Thoracic aorta (tissue), 2 donors: ENCODE measurements around the gene LMNTD2. TPM values are rescaled to one million over a fixed set of nuclear protein-coding genes. Genes with fewer than 3 reads are reported as not detected.
A peak's percentile ranks its signal among the peaks of the same experiment; 100 is the strongest.

ENCODE experiments used
- ATAC-seq: fragments of 150-250 bp; one replicate; pipeline ENCODE4 v1.8.0; 2017; ENCODE audit warnings: low read depth; ENCODE audit not compliant: insufficient number of reproducible peaks, low FRiP score
- DNase-seq: peaks from one replicate; pipeline ENCODE4 v3.0.0-alpha.2; 2020; ENCODE audit warnings: low spot score
- H3K27ac ChIP-seq, 2 donors: fragments of 200-600 bp; sonication (generic); 1 replicate in 1 of 2; 2 replicates in 1 of 2; pipeline ENCODE4 v1.5.1; 2016; ENCODE audit warnings: mild to moderate bottlenecking in 2 of 2, moderate library complexity in 2 of 2
- H3K27me3 ChIP-seq: fragments of 200-600 bp; sonication (generic); replicated peaks from 2 replicates; pipeline ENCODE4 v1.6.0; 2016; ENCODE audit warnings: mild to moderate bottlenecking; ENCODE audit not compliant: insufficient read depth
- H3K36me3 ChIP-seq: fragments of 200-600 bp; sonication (generic); one replicate; pipeline ENCODE4 v1.5.1; 2016
- H3K4me1 ChIP-seq, 2 donors: fragments of 200-600 bp; sonication (generic); 1 replicate in 1 of 2; 2 replicates in 1 of 2; pipeline versions ENCODE4 v1.5.1 to v1.6.0; 2016; ENCODE audit warnings: low read depth in 2 of 2, mild to moderate bottlenecking in 1 of 2; ENCODE audit not compliant: control insufficient read depth in 1 of 2
- H3K4me3 ChIP-seq: fragments of 200-600 bp; sonication (generic); 2 replicates; pipeline ENCODE4 v1.5.1; 2016; ENCODE audit warnings: mild to moderate bottlenecking
- H3K9me3 ChIP-seq: fragments of 200-600 bp; sonication (generic); 2 replicates; pipeline ENCODE4 v1.5.1; 2016
- total RNA-seq, 2 donors: library from RNA; depleted of rRNA; stranded (reverse); fragments of >200 nt; gene quantifications; one replicate each; pipeline versions ENCODE4 v1.1.0 to v1.2.3, GENCODE V29; 2016
- TF ChIP-seq, protein P1 (sequence below): fragments of 200-600 bp; sonication (generic); IDR thresholded peaks from one replicate; pipeline ENCODE4 v1.5.1; 2019; ENCODE audit warnings: antibody characterized with exemption

LMNTD2 gene
- total RNA-seq, 2 donors from 2014 or later = 1.1 to 2.7 TPM

DNA sequence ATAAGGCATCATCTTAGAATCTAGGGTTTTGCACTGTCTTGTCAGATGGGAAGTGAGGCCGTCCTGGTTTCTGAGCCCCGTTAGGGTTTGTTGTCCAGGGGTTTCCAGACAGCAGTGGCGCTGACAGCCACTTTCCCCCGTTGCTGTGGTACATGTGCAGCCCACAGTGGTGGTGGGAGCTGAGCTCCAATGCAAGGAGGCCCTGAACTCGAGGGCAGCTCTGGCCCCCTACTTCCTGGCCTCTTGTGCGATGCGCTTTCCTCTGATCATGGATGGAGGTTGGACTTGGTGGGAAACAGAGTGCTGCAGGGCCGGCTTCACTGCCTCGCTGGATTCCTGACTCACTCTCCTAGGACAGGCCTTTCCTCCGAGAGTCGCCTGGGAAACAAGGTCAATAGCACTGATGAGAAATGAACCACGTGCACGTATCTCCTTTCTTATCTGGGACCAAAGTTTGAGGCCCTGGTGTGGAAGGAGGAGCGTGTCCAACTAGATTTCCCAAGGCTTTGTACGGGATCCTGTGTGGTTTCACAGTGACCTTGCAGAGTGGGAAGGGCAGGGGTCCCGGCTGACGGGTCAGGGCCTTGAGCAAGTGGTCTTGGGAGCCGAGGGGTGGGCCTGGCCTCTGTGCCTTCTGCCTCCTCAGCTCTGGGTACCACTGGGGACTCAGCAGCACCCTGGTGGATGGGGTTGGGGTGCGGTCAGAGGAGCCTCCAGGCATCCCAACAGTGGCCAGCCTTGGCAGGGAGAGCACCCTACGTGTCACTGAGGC, 19.5 kb upstream of the LMNTD2 start:
- no peaks in the 10 kb centered on the region for H3K9me3 ChIP-seq
- no peak overlapping the region for H3K27ac ChIP-seq
- TF ChIP-seq, protein P1, sequence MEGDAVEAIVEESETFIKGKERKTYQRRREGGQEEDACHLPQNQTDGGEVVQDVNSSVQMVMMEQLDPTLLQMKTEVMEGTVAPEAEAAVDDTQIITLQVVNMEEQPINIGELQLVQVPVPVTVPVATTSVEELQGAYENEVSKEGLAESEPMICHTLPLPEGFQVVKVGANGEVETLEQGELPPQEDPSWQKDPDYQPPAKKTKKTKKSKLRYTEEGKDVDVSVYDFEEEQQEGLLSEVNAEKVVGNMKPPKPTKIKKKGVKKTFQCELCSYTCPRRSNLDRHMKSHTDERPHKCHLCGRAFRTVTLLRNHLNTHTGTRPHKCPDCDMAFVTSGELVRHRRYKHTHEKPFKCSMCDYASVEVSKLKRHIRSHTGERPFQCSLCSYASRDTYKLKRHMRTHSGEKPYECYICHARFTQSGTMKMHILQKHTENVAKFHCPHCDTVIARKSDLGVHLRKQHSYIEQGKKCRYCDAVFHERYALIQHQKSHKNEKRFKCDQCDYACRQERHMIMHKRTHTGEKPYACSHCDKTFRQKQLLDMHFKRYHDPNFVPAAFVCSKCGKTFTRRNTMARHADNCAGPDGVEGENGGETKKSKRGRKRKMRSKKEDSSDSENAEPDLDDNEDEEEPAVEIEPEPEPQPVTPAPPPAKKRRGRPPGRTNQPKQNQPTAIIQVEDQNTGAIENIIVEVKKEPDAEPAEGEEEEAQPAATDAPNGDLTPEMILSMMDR = no peak
- H3K36me3 ChIP-seq = peaks cover 28% of the 10 kb centered on the region
- DNase-seq (no peak), ATAC-seq (no peak)
- no peak overlapping the region for H3K4me3 ChIP-seq
- H3K27me3 ChIP-seq = no peaks in the 10 kb centered on the region
- peaks cover 36 to 39% of the 10 kb centered on the region in 2 donors for H3K4me1 ChIP-seq

DNA sequence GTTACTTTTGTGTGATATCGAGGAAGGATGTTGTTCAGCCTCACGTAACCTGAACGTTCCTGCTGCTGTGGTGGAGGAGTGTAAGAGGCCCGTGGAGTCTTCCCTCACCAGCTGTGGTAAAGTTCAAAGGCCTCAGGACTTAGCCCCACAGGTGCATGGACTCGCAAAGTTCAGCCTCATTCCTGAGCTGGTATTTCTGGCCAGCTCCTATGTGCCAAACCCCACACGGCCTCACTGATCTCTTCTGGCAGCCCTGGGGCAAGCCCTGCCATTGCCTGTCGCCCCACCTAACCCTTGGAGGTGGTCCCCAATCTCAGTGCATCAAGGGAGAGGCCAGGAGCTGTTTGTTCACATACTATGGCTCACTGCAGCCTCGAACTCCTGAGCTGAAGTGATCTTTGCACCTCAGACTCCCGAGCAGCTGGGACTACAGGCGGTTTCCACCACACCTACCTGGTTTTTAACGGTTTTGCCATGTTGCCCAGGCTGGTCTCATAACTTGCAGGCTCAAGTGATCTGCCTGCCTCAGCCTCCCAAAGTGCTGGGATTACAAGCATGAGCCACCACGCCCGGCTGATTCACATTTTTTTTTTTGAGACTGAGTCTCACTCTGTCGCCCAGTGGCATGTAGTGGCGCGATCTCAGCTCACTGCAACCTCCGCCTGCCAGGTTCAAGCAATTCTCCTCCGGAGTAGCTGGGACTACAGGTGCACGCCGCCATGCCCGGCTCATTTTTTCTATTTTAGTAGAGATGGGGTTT, 17.9 kb upstream of the LMNTD2 start:
- no peak for ATAC-seq
- peaks cover 18% of the 10 kb centered on the region for H3K36me3 ChIP-seq
- H3K4me3 ChIP-seq = peak overlapping the region; percentile 88
- no peaks in the 10 kb centered on the region for H3K27me3 ChIP-seq
- no peak overlapping the region for H3K27ac ChIP-seq
- DNase-seq = no peak
- no peaks in the 10 kb centered on the region for H3K9me3 ChIP-seq
- TF ChIP-seq, protein P1 = no peak
- H3K4me1 ChIP-seq = peaks cover 39 to 44% of the 10 kb centered on the region in 2 donors

DNA sequence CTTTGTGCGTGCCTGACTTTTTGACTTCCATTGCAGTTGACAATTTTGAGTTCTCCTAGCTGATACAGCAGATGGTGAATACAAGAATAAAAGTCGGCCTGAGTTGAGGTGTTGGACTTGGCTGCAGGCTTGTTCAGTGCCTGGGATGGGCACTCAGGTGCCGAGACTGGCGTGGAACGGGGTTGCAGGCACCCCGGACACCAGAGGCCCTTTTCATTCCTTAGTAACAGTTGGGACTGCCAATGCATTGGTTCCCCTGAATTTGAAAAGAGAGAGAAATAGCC, 17.0 kb upstream of the LMNTD2 start:
- Histone ChIP-seq H3K4me1 (peaks cover 39 to 44% of the 10 kb centered on the region in 2 donors), H3K27me3 (no peaks in the 10 kb centered on the region), H3K4me3 (peak overlapping the region; percentile 88), H3K36me3 (peaks cover 9% of the 10 kb centered on the region), H3K9me3 (no peaks in the 10 kb centered on the region), H3K27ac (no peak overlapping the region)
- TF ChIP-seq, protein P1 = no peak
- no peak for ATAC-seq
- no peak for DNase-seq

DNA sequence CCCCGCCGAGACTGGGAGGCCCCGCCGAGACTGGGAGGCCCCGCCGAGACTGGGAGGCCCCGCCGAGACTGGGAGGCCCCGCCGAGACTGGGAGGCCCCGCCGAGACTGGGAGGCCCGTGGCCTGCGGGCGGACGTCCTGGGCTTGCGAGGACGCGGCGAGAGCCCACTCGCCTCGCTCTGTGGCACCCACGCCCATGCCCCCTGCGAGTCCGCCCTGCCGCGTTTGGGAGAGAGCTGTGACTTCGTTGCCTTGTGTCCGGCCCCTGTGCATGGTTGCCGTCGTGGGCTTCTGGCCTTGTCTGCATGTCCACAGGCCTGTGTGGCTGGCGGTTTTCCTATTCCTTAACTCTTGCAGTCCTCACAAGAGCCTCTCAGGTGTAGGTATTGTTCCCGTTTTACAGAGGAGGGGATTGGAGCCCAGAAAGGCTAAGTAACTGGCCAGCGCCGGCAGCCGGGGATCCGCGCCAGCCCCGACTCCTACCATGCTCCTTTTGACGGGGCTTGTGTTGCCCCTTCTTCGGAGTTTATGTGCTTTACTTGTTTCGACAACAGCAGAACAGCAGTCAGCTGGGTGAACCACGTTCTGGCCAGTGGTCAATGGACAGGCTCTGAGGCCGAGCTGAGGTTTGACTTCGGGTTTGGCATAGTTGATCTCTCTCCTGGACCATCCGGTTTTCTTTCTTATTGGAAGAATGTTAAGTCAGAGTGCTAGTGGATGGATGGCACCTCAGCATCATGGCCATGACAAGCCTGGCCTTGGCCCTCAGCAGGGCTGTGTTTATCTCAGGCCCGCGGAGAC, 16.5 kb upstream of the LMNTD2 start:
- Histone ChIP-seq H3K4me3 (peak overlapping the region; percentile 88), H3K27me3 (no peaks in the 10 kb centered on the region), H3K36me3 (peaks cover 5% of the 10 kb centered on the region), H3K9me3 (no peaks in the 10 kb centered on the region), H3K4me1 (peaks cover 39 to 44% of the 10 kb centered on the region in 2 donors), H3K27ac (peak overlapping the region; percentile 37 to 64)
- TF ChIP-seq, protein P1 = no peak
- no peak for ATAC-seq
- no peak for DNase-seq
